ENCODE data around the gene MAP9. TPM values are rescaled to one million over a fixed set of nuclear protein-coding genes. Genes with fewer than 3 reads are reported as not detected.
"Not testable (repeated sequence)": the region's sequence is repeated elsewhere in the genome, so short reads cannot be mapped to it uniquely, and the experiment has no call there.

Gene MAP9
- total and polyA plus RNA-seq, 3 experiments from 2014 or later: 7.7 to 12.0 (median 10.9) TPM

GRCh38 chr4:155339588-155339987 is 37.2 kb downstream of the MAP9 start:
- H3K4me1 Mint-ChIP-seq: no peaks in the 10 kb centered on the region
- Histone ChIP-seq H3K27me3 (ENCODE audit: insufficient read depth, low read length, poor library complexity, severe bottlenecking) (no peaks in the 10 kb centered on the region), H3K27ac (ENCODE audit: low read depth, low read length) (no peak overlapping the region), H3K4me1 (ENCODE audit: insufficient read depth, low read length) (no peaks in the 10 kb centered on the region), H3K36me3 (ENCODE audit: insufficient read depth, low read length) (no peaks in the 10 kb centered on the region), H3K9me3 (ENCODE audit: low read length) (no peaks in the 10 kb centered on the region), H3K4me3 (ENCODE audit: low read length) (no peak overlapping the region)
- ChIA-PET CTCF (no interaction called here), POLR2A (no interaction called here)
- peaks cover 6 to 11% of the 10 kb centered on the region in 2 donors for H3K27me3 Mint-ChIP-seq
- no peak overlapping the region for H3K27ac Mint-ChIP-seq
- H3K36me3 Mint-ChIP-seq: peaks cover 0 to 4% (median 2%) of the 10 kb centered on the region in 3 donors
- no peak overlapping the region for H3K4me3 Mint-ChIP-seq
- no peaks in the 10 kb centered on the region for H3K9me3 Mint-ChIP-seq
- DNase-seq: no peak

DNA sequence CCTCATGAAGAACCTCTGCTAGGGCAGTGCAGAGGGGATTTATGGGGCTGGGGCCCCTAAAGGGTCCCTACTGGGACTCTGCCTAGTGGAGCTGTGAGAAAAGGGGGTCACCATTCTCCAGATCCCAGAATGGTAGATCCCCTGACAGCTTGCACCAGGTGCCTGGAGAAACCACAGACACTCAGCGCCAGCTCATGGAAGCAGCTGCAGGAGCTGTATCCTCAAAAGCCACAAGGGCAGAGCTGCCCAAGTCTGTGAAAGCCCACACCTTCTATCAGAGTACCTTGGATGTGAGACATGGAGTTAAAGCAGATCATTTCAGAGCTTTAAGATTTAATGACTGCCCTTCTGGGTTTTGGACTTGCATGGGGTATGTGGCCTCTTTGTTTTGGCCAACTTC is 38.6 kb downstream of the MAP9 start:
- no peak for DNase-seq
- ChIA-PET POLR2A (no interaction called here), CTCF (no interaction called here)
- Histone ChIP-seq H3K27ac (ENCODE audit: low read depth, low read length) (no peak overlapping the region), H3K36me3 (ENCODE audit: insufficient read depth, low read length) (no peaks in the 10 kb centered on the region), H3K4me3 (ENCODE audit: low read length) (no peak overlapping the region), H3K4me1 (ENCODE audit: insufficient read depth, low read length) (no peaks in the 10 kb centered on the region), H3K9me3 (ENCODE audit: low read length) (no peaks in the 10 kb centered on the region), H3K27me3 (ENCODE audit: insufficient read depth, low read length, poor library complexity, severe bottlenecking) (no peaks in the 10 kb centered on the region)
- Mint-ChIP-seq H3K9me3 (no peaks in the 10 kb centered on the region), H3K4me1 (no peaks in the 10 kb centered on the region), H3K27me3 (peaks cover 6 to 11% of the 10 kb centered on the region in 2 donors), H3K27ac (no peak overlapping the region), H3K4me3 (no peak overlapping the region), H3K36me3 (no peaks in the 10 kb centered on the region)

DNA sequence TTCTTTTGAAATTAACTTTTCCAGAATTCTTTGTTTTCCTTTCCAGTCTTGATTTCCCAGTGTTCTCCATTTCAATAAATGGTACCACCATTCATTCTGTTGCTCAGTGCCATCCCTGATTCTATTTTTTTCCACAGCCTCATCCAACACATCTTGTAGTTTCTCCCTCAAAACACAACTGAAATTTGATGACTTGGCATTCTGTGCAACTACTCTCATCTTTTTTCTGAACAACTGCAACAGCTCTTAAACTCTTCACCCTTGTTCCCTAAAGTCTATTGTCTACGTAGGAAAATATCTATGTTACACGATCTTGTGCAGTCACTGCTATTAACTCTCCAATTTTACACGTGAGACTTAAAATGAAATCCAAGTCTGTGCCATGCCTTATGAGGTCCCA is 40.5 kb downstream of the MAP9 start:
- no peaks in the 10 kb centered on the region for H3K36me3 Mint-ChIP-seq
- peaks cover 6 to 11% of the 10 kb centered on the region in 2 donors for H3K27me3 Mint-ChIP-seq
- H3K27ac Mint-ChIP-seq: no peak overlapping the region
- POLR2A ChIA-PET: no interaction called here
- H3K4me3 Mint-ChIP-seq: no peak overlapping the region
- Histone ChIP-seq H3K27ac (ENCODE audit: low read depth, low read length) (no peak overlapping the region), H3K36me3 (ENCODE audit: insufficient read depth, low read length) (no peaks in the 10 kb centered on the region), H3K4me3 (ENCODE audit: low read length) (no peak overlapping the region), H3K4me1 (ENCODE audit: insufficient read depth, low read length) (no peaks in the 10 kb centered on the region), H3K9me3 (ENCODE audit: low read length) (no peaks in the 10 kb centered on the region), H3K27me3 (ENCODE audit: insufficient read depth, low read length, poor library complexity, severe bottlenecking) (no peaks in the 10 kb centered on the region)
- no peaks in the 10 kb centered on the region for H3K9me3 Mint-ChIP-seq
- DNase-seq: no peak
- CTCF ChIA-PET: no interaction called here
- no peaks in the 10 kb centered on the region for H3K4me1 Mint-ChIP-seq

DNA sequence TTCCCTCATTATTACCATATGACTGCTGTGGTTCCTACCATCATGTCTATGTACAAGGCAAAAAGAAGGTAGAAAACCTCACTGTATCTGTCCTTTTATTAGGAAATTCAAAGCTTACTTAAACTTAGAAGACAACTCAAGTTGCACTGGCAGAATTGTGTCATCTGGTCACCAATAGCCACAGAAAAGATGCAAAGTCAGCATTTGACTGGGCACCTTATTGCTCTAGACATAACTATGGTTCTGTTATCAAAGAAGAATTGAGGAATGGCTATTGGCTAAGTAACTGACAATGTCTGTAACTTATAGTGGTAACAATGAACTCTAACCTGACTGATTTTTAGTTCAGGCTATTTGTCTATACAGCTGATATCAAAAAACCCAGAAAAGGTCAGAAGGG is 45.3 kb downstream of the MAP9 start:
- Histone ChIP-seq H3K4me1 (ENCODE audit: insufficient read depth, low read length) (no peaks in the 10 kb centered on the region), H3K27me3 (ENCODE audit: insufficient read depth, low read length, poor library complexity, severe bottlenecking) (no peaks in the 10 kb centered on the region), H3K9me3 (ENCODE audit: low read length) (no peaks in the 10 kb centered on the region), H3K4me3 (ENCODE audit: low read length) (no peak overlapping the region), H3K27ac (ENCODE audit: low read depth, low read length) (no peak overlapping the region), H3K36me3 (ENCODE audit: insufficient read depth, low read length) (no peaks in the 10 kb centered on the region)
- CTCF ChIA-PET: no interaction called here
- H3K27me3 Mint-ChIP-seq: peaks cover 2 to 8% of the 10 kb centered on the region in 2 donors
- DNase-seq: no peak
- no peak overlapping the region for H3K27ac Mint-ChIP-seq
- H3K4me1 Mint-ChIP-seq: no peaks in the 10 kb centered on the region
- H3K36me3 Mint-ChIP-seq: no peaks in the 10 kb centered on the region
- no peak overlapping the region for H3K4me3 Mint-ChIP-seq
- POLR2A ChIA-PET: no interaction called here
- no peaks in the 10 kb centered on the region for H3K9me3 Mint-ChIP-seq

GRCh38 chr4:155322782-155323181 is 54.0 kb downstream of the MAP9 start:
- H3K27ac ChIP-seq (ENCODE audit: low read depth, low read length): no peak overlapping the region
- H3K9me3 ChIP-seq (ENCODE audit: low read length): no peaks in the 10 kb centered on the region
- H3K36me3 Mint-ChIP-seq: no peaks in the 10 kb centered on the region
- no peak for DNase-seq
- POLR2A ChIA-PET: no interaction called here
- no peaks in the 10 kb centered on the region for H3K36me3 ChIP-seq (ENCODE audit: insufficient read depth, low read length)
- H3K9me3 Mint-ChIP-seq: no peaks in the 10 kb centered on the region
- H3K27me3 ChIP-seq (ENCODE audit: insufficient read depth, low read length, poor library complexity, severe bottlenecking): no peaks in the 10 kb centered on the region
- H3K4me3 Mint-ChIP-seq: no peak overlapping the region
- CTCF ChIA-PET: no interaction called here
- no peaks in the 10 kb centered on the region for H3K4me1 ChIP-seq (ENCODE audit: insufficient read depth, low read length)
- H3K4me3 ChIP-seq (ENCODE audit: low read length): no peak overlapping the region
- no peaks in the 10 kb centered on the region for H3K4me1 Mint-ChIP-seq
- no peak overlapping the region for H3K27ac Mint-ChIP-seq
- peaks cover 5 to 13% of the 10 kb centered on the region in 2 donors for H3K27me3 Mint-ChIP-seq

DNA sequence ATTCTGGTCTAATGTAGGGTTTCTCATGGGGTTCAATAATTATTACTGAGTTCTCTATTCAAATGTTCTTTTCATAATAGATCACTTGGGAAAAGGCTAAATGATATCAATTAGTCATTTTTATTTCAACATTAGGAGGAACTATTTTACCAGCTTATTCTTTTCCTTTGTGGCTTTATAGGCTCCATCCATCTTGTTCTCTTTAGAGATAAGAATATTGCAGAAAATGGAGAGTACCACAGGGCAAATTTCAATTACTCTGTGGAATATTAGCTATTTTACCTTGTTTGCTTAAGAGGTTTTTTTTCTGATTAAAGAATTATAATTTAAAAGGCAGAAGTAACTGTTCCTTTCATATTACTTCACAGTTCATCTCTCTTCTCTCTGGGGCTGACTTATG is 55.8 kb downstream of the MAP9 start:
- no peaks in the 10 kb centered on the region for H3K36me3 Mint-ChIP-seq
- H3K27me3 Mint-ChIP-seq: peaks cover 5 to 11% of the 10 kb centered on the region in 2 donors
- Histone ChIP-seq H3K9me3 (ENCODE audit: low read length) (no peaks in the 10 kb centered on the region), H3K4me1 (ENCODE audit: insufficient read depth, low read length) (no peaks in the 10 kb centered on the region), H3K27ac (ENCODE audit: low read depth, low read length) (no peak overlapping the region), H3K27me3 (ENCODE audit: insufficient read depth, low read length, poor library complexity, severe bottlenecking) (no peaks in the 10 kb centered on the region), H3K4me3 (ENCODE audit: low read length) (no peak overlapping the region), H3K36me3 (ENCODE audit: insufficient read depth, low read length) (no peaks in the 10 kb centered on the region)
- ChIA-PET POLR2A (no interaction called here), CTCF (no interaction called here)
- no peaks in the 10 kb centered on the region for H3K4me1 Mint-ChIP-seq
- DNase-seq: no peak
- H3K4me3 Mint-ChIP-seq: no peak overlapping the region
- peaks cover 0 to 2% (median 0%) of the 10 kb centered on the region in 5 donors for H3K9me3 Mint-ChIP-seq
- H3K27ac Mint-ChIP-seq: no peak overlapping the region

DNA sequence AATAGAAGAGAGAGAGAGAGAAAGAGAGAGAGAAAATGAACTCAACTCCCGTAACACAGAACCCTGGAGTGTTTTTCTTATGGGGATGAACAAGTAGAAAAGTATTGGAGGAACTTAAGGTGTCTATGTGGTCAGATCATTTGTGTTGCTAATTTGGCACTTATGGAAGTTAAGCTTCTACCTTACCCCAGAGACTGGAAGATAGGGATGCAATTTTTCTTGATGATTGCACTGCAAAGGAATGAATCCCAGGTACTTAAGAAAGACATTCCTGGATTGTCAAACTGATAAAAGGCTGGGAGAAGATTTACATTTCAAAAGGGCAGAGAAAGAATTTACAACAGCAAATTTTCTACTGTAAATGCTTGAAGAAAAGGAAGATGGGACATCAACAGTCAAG is 57.2 kb downstream of the MAP9 start:
- Mint-ChIP-seq H3K27ac (no peak overlapping the region), H3K4me3 (no peak overlapping the region), H3K9me3 (peaks cover 0 to 4% (median 0%) of the 10 kb centered on the region in 5 donors), H3K36me3 (no peaks in the 10 kb centered on the region), H3K27me3 (peaks cover 5 to 13% of the 10 kb centered on the region in 2 donors), H3K4me1 (no peaks in the 10 kb centered on the region)
- Histone ChIP-seq H3K4me1 (ENCODE audit: insufficient read depth, low read length) (no peaks in the 10 kb centered on the region), H3K27ac (ENCODE audit: low read depth, low read length) (no peak overlapping the region), H3K27me3 (ENCODE audit: insufficient read depth, low read length, poor library complexity, severe bottlenecking) (no peaks in the 10 kb centered on the region), H3K9me3 (ENCODE audit: low read length) (no peaks in the 10 kb centered on the region), H3K36me3 (ENCODE audit: insufficient read depth, low read length) (no peaks in the 10 kb centered on the region), H3K4me3 (ENCODE audit: low read length) (no peak overlapping the region)
- ChIA-PET POLR2A (no interaction called here), CTCF (no interaction called here)
- DNase-seq: no peak

GRCh38 chr4:155312027-155312426 is 64.7 kb downstream of the MAP9 start:
- H3K27me3 ChIP-seq (ENCODE audit: insufficient read depth, low read length, poor library complexity, severe bottlenecking); H3K27ac ChIP-seq (ENCODE audit: low read depth, low read length); H3K4me3 ChIP-seq (ENCODE audit: low read length); H3K27me3 Mint-ChIP-seq; H3K4me1 ChIP-seq (ENCODE audit: insufficient read depth, low read length); H3K9me3 Mint-ChIP-seq; H3K4me3 Mint-ChIP-seq; H3K36me3 ChIP-seq (ENCODE audit: insufficient read depth, low read length); DNase-seq; POLR2A ChIA-PET; H3K4me1 Mint-ChIP-seq; H3K27ac Mint-ChIP-seq; H3K36me3 Mint-ChIP-seq; H3K9me3 ChIP-seq (ENCODE audit: low read length); CTCF ChIA-PET: not testable (repeated sequence)

- POLR2A ChIA-PET: no interaction called here
- no peaks in the 10 kb centered on the region for H3K9me3 ChIP-seq (ENCODE audit: low read length)
- no peaks in the 10 kb centered on the region for H3K36me3 Mint-ChIP-seq
- no peaks in the 10 kb centered on the region for H3K4me1 ChIP-seq (ENCODE audit: insufficient read depth, low read length)
- H3K4me3 ChIP-seq (ENCODE audit: low read length): no peak overlapping the region
- peaks cover 0 to 4% (median 0%) of the 10 kb centered on the region in 5 donors for H3K9me3 Mint-ChIP-seq
- no peak overlapping the region for H3K27ac Mint-ChIP-seq
- H3K4me3 Mint-ChIP-seq: no peak overlapping the region
- no peaks in the 10 kb centered on the region for H3K36me3 ChIP-seq (ENCODE audit: insufficient read depth, low read length)
- H3K4me1 Mint-ChIP-seq: no peaks in the 10 kb centered on the region
- CTCF ChIA-PET: no interaction called here
- H3K27me3 ChIP-seq (ENCODE audit: insufficient read depth, low read length, poor library complexity, severe bottlenecking): no peaks in the 10 kb centered on the region
- no peak overlapping the region for H3K27ac ChIP-seq (ENCODE audit: low read depth, low read length)
- DNase-seq: no peak
- peaks cover 0 to 3% of the 10 kb centered on the region in 2 donors for H3K27me3 Mint-ChIP-seq
Measured at GRCh38 chr4:155307731-155308277, 69.0 kb downstream of the MAP9 start.

Measured in CD8-positive, alpha-beta memory T cell (primary cell).